GM18511 (cell line): ENCODE results near the gene MCF2L.

Experiments used
- ATAC-seq: cut with Tn5 transposase; IDR thresholded peaks from one replicate; pipeline ENCODE4 v1.9.1; 2021; ENCODE audit warnings: mild to moderate bottlenecking, moderate library complexity; ENCODE audit not compliant: unreplicated experiment

Gene MCF2L

DNA sequence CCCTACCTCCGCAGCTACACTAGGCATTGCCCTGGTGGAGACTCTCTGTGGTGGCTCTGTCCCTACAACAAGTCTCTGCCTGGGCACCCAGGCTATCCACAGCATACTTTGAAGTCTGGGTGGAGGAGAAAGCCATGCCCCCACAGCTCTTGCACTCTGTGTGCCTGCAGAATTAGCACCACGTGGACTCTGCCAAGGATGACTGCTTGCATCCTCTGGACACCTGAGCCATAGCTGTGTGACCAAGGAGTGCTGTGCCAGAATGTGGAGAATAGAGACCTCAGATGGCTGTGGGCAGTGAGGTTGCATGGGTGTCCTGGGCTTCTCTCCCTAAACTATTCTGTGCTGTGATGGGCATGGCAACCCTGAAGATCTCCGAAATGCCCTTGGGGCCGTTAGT is 21.2 kb upstream of the MCF2L start:
- no peak for ATAC-seq

DNA sequence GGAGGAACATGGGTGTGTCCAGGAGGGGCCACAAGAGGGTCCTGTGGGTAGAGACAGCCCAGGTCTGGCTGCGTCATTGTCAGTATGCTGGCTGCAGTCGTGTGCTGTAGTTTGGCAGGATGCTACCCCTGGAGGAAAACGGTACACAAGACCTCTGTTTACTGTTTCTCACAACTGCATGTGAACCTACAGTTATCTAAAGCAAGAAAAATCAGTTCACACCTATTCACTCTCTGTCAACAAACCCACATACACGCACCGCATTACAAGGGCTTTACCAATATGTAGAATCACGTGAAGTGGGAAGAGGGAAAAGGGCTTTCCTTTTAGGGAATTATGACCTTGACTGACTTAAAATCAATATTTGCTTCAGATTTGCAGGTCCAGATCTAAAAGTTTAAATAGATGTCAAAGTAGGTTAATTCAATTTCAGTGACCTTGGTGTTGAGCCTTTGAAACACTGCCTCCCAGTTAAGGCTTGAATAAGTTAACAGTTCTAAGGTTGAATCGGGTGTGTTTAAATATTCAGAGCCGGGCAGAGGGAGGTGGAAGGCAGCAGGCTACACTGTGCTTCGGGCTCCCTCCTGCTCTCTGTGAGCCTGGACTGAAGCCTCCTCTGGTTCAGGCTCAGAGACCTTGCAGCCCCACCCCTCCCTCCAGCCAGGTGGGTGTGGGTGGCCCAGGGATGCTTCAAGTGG is 17.2 kb upstream of the MCF2L start:
- no peak for ATAC-seq

DNA sequence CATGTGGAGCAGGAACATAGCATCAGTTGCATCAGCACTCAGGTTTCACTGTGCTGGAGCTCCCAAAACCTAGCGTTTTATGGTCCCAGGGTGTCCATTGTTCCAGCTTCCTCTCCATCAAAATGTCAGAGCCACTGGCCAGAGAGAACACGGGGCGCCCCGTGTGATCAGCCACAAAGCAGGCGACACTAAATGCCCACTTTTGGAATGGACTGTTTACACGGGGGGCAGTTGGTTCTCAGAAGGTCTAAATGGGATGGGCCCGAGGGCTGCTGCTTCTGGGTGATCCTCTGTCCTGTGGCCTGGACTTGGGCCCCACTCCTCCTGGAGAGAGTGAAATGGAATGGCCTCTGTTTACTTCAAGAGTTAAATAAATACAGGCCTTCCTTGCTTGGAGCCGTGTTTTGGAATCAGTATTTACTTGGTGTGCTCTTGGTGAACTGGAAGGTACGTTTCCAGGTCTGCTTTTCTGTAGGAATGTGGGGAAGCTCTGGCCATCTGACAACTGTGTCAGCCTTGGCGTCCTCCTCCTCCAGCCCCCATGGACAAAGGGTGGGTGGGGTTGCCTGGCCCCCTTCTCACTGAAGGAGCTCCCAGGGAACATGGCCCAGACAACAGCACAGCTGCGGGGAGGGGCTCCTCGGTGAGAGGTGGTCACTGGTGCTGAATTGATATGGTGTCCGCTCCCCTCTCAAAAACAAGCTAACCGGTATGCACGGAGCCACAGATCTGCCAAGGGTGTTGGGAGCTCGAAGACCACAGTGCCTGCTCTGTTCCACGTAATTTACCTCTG is 16.1 kb upstream of the MCF2L start:
- ATAC-seq, result no peak

DNA sequence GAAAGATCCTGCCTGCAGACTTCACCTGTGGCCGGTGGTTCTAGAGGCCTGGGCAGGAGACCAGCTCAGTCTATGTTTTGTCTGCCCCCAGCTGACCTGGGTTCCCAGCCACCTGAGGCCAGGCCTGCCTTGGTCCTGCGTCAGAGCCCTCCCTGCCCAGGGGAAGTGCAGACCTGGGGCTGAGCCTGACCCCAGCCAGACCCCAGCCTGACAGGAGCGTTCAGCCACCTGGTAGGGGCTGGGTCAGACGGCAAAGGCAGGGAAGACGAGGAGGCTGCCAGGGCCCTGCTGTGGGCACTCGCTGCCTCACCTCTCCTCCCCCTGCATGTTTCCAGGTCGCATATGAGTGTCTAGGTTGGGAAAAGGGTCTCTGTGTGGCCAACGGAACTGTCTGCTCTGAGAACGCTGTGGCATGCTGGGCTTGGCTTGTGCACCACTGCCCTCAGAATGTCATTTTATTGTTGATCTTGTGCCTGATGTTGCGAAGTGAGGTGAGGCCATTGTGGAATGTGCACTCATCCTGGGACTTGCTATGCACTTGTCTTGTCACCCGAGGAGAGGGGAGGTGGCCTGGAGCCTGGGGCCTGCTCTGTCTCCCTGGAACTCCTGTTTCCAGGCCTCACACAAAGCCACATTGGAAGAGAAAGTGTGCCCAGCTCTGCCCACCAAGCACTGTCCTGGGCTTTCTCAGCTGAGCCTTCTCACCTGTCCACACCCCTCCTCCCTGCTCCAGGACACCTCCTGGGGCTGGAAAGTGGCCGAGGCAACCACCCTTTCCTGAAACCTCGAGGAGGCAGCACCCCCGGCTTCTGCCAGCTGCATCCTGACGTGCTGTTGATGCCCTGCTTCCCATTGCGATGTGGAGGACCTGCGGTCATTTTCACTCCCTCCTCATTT is 15.2 kb upstream of the MCF2L start:
- no peak for ATAC-seq

DNA sequence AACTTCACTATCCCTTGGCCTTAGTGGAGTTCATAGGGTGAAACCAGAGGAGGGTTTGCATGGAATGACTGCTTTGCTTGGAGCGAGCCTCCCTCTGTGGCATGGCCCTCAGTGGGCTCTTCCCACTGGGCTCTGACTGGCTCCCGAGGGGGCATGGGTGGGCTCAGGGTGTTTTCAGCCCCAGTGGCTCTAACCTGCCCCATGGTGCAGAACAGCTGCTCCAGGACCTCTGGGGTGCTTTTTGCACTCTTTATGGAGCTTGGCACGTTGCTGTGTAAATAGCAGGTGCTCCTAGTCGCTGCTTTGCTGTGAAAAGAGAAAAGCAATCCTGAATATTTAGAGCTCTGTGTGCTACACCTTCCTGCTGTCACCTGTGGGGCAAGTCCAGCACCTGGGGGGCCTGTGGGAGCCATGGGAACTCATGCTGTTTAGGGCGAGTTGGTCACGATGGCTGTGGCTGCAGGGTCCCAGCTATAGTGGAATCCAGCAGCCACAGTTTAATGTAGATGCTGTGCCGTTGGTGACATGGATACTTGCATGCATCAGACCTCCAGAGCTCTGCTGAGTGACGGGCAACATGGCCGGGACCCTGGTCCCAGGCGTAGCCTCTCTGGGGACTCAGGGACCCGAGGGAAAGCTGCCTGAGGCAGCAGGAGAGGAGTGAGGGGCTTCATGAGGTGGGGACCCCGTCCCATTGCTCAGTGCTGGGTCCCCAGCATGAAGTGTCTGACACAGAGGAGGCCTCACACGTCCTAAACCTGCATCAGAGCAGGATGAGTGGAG is 14.3 kb upstream of the MCF2L start:
- no peak for ATAC-seq

DNA sequence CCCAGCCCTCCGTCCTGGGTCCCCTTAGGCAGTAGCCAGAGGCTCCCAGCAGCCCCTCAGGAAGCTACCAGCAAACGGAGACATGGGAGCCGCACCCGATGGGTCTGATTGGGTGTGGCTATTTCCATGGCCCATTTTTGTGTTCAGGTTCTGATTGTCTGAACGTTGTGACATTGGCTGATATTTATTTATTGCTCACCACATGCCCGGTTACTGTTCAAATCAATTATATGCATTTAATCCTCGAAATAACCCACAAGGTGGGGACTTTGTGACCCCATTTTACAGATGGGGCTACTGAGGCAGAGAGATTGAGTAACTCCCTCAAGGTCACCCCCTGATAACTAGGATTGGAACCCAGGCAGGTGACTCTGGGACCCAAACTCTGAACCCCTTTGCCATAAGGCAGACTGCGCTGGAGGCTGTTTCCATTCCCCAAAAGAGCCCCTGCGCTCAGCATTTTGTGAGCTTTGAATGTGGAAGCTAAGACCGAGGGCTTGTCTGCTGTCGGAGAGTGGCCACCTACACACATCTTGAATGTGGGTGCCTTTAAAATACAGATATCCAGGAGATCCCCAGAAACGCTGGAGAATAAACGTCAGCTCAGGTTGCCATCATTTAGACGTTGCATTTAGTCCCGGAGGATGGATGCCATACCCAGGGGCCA is 13.6 kb upstream of the MCF2L start:
- ATAC-seq, result no peak

DNA sequence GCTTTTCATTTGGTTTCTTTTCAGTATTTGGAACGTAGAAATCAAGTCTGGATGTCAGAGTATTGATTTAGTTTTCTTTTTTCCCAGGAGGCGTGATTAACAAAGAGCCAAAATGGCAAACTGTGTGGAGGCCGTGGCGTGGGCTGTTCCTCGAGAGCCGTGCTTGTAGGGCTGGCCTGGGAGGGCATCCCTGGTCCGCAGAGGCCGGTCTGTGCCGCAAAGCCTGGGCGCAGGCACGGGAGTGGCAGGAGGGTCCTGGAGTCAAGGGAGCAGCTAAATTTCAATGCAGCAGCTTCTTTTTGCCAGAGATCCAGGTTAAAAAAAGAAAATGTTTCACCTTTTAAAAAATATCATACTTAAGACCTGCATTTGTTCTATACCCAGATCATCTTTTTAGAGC is 13.1 kb upstream of the MCF2L start:
- no peak for ATAC-seq

DNA sequence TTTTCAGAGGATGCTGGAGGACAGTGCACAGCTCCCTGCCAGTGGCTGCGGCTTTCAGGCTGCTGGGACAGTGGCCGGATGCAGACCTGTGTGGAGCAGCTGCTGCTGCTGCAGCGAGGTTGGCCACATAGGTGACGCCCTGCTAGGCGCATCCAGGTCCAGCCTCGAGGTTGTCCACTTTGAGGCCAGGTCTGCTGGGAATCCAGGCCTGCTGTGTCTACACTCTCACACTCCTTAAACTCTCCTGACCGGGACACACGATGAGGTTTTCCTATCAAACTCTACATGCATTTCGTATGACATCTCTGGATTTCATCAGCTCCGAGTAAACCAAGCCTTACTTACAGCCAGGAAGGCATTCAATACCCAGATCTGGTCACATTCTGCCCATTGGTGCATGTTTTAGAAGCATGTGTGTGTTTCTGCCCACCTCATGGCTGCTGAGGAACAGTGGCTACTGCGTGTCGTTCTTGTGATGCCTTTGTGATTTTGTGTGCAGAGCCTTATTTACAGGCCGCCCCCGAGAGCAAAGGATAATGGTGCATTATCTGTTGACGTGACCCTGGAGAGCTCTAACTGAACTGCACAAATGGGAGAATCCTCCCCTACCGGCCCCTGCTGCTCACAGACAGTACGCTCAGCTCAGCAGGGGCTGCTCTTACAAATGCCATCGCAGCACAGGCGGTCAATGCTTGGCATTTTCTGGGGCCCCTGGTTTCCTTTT is 12.3 kb upstream of the MCF2L start:
- no peak for ATAC-seq

DNA sequence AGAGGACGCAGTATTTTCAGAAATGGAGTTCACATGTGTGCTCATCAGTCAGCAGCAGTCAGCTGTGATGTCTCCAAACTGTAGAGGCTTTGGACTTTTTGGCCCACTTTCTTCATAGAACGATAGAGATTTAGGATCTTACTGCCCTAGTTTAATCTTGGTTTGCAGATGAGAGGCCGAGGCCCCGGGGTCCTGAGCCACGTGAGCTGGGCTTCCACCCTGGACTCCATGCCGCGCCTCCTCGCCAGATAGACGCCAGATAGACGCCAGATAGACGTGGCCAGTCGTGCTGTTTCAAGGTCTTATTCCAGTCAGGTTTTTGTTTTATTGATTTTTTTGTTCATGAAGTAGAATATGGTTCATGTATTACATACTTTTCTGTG is 11.7 kb upstream of the MCF2L start:
- ATAC-seq, result no peak

DNA sequence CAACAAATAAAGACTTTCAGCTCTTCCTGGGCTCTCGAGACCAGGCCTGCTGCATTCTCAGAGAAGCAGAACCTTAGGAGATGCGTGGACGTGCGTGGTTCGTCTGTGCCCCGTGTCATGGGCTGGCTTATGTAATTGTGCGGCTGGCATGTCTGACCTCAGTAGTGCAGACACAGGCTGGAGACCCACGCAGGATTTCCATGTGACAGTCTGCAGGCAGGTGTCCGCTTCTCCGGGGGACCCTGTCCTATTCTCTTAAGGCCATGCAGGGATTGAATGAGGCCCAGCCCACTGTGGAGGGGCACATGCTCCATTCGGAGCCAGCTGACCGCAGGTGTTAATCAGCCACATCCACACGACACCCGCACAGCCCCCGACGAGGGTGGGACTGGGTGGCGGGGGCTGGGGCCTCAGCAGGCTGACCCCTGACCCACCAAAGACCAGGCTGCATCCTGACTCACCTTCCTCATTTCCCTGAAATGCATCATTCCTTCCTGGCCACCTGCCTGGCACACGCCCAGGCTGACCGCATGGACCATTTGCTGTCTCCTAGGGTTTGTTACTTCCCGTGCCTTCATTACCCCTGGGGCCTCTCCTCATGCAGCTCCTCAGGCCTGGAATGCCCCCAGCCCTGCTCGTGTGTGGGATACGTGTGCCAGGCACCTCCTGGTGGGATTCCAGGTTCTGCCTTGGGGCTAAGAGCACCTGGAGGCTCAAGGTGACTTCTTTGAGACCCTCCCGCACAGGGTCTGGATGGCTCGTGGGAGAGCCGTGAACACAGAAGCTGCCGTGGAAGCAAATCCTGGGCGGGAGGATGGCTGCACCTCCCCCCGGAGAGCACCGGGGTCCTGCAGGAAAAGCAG is 10.7 kb upstream of the MCF2L start:
- ATAC-seq, result no peak

DNA sequence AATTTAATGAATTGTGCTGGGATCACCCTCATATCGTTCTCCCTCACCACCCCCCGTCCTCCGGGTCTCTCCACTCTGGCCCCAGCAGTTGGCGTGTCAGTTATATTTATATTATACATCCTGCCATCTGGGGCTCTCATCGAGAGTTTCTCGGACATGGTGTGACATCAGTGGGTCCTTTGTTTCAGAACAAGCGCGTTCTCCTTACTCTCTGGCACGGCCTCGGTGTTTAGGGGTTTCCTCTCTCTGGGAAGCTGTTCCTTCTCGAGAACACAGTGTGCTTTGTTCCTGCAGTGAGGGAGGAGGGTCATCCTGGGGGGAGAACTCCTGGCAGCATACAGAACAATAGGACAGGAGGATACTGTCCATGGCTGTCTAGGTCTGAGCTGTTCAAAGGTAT is 9.8 kb upstream of the MCF2L start:
- no peak for ATAC-seq

DNA sequence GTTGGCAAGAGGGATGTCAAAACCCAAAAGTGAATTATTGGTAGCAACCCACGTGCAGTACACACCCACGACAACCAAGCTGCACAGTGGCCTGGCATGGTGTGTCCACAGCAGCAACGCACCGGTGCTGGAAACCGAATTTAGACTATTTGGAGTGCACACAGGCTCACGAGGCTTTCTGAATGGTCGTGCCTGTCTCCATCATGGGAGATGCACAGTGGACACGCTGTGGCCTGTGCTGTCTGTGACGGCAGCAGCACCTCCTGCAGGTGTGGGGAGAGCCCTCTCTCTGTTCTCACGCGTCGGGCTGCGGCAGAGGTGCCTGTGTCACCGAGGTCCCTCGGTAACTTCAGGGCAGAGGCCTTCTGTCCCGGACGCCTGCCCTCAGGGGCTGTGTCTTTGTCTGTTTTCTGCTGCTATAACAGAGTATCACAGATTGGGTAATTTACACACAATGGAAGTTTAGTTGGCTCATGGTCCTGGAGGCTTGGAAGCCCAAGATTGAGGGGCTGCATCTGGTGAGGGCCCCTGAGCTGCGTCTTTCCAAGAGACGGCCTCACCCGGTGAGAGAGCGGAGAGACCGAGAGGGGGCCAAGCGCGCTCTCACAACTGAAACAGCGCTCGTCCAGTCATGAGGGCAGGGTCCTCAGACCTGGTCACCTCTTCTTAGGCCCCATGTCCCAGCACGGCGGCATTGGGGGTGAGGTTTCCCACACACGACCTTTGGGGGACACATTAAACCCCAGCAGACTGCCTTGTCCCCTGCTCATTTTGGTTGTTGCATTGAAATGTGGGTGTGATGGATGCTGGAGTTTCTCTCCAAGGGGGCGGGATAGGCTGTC is 9.1 kb upstream of the MCF2L start:
- no peak for ATAC-seq

DNA sequence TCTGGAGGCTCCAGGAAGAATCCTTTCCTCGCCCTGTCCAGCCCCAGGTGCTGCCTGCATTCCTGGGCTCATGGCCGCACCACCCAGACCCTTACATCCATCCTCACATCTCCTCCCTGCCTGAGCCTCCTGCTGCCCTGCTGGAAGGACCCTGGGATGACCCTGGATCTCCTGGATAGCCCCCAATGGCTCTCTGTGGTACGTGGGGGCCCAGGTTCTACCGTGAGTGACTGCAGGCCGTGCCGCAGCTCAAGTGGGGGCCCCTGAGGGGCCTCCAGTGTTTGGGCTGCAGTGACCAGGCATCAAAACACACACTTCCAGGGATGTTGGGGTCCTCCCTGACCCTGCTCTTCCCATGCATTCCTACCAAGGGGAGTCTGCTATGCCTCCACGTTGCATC is 8.3 kb upstream of the MCF2L start:
- no peak for ATAC-seq

DNA sequence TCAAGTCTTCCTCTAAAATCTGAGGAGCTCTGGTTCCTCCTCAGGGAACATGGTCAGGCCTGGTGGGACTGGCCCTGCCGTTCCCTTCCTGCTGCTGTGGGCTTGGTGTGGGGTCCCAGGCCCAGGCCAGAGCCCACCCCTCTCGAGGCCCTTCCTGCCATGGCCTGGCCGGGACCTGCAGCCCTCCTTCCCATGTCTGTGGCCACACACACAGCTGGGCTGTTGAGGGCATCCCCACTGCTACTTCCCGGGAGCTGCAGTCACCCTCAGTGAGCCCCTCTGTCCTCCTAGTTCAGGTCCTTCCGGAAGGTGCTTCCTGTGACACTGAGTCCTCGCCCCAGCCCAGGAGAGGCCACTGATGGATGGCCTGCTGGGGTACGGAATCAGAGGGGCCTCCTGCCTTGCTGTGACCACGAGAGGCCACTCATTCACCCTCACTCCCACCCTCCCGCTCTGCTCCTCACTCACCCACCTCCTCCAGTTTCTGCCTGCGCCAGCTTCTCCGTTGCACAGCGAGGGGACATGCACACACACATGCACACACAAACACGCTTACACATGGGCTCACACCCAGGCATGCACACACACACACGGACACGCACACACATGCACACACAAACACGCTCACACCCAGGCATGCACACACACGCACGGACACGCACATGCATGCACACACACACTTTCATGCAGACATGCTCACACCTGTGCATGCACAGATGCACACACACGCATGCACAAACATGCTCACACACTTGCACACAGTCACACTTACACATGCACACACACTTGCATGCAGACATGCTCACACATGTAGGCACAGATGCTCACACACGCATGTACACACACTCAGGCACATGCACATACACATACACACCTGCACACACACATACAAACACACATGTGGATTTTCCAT is 7.3 kb upstream of the MCF2L start:
- ATAC-seq, result no peak

DNA sequence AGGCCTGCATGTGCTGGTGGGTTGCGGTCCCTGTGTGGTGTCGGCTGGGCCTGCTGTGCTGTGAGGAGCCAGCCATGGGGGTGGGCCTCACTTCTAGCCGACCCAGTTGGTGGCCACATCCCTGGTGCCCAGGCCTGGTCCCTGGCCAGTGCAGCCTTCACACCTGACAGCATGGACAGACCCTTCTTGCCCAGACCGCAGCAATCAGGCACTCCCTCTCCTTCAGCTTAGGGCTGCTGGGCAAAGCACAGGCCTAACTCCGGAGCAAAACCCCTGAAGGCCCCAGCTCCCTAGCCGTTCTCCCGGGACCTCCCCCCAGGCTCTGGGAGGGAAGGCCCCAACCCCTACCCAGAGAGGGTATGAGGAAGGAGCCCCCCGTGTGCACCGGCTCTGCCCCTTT is 6.6 kb upstream of the MCF2L start:
- ATAC-seq, result no peak

DNA sequence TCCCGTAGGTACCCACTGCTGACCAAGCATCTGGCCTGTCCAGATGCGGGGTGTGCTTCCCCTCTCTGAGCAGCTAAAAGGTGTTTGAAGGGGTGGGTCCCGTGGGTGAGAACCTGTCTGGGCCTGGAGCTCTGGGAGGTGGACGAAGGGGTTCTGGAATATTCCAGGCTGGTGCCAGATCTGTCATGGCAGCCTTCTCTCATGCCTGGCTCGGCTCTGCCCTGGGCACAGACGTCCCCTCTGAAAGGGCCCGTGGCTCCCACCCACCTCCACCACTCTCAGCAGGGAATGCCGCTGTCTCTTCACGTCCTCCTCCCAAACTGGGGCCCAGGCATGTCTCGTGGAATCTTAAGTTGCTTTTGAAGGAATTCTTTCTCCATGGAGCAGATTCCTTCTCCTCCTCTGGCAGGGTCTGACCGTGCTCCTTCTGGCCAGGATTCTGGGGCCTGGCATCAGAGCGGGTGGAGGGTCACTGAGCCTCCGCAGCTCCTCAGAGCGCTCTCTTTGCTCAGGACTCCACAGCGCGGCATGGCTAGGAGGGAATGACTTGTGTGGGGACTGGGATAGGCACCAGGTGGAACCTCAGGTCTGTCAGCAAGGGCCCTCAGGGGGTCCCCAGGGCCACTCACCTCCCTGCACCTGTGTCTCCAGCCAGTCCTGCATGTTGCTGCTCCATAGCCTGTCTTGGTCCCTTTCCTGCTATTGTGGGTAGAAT is 5.9 kb upstream of the MCF2L start:
- ATAC-seq, result no peak
